NCI-H2029 (cell line): ENCODE data around the gene CYBRD1.
"Not testable (repeated sequence)": the region's sequence is repeated elsewhere in the genome, so short reads cannot be mapped to it uniquely, and the experiment has no call there.

Experiments
- DNase-seq: peaks from one replicate; lab custom pipeline; 2025; lab: John Stamatoyannopoulos, UW

Gene CYBRD1

GRCh38 chr2:171515672-171516298, 6.5 kb upstream of the CYBRD1 start:
- DNase-seq = no peak

- DNase-seq = no peak
Observed at GRCh38 chr2:171516793-171517192, 5.5 kb upstream of the CYBRD1 start.

- DNase-seq = no peak
Observed at GRCh38 chr2:171520471-171520870, 1.8 kb upstream of the CYBRD1 start.

DNA sequence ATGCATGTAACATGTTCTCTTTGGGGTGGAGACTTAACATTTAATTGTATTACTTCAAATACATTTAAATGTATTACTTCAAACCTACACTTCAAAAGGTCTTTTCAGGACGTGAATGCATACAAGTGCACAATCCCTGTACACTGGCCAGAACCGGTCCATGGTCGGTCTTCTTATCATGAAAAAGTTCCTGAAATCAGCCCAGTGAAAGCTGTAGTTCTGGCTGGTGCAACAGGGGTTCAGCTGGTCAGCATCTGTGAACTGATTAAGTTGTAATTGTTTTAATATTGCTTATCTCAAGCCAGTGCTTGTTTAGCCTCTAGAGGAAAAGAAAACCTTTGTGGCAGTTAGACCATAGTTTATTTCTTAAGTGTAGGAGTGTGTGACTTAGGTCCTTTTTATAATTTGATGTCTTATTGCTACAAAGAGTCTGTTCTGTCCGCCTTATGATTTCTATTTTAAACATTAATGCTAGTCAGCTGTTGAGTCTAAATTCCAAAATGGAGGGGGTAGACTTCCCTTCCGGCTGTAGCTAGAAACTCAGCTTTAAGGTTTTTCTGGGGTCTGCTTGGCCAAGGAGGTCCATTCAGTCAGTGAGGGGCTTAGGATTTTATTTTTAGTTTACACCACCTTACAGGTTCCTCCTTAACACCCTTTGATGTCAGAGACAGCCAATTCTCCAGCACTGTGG, 768 bp upstream of the CYBRD1 start:
- DNase-seq = no peak

DNA sequence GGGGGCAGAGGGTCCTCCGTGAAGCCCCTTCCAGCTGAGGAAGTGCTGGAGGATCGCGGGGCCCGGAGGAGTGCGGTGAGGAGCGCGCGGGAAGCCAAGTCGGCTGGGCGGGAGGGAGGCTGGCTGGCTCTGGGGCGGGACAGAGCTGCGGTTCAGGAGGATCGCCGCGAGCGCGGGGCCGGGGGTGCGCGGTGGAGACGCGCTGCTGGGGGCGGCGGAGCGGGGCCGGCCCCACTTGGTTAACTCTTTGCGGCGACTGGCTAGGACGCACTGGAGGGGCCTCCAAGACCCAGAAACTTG, 464 bp downstream of the CYBRD1 start:
- DNase-seq = no peak

DNA sequence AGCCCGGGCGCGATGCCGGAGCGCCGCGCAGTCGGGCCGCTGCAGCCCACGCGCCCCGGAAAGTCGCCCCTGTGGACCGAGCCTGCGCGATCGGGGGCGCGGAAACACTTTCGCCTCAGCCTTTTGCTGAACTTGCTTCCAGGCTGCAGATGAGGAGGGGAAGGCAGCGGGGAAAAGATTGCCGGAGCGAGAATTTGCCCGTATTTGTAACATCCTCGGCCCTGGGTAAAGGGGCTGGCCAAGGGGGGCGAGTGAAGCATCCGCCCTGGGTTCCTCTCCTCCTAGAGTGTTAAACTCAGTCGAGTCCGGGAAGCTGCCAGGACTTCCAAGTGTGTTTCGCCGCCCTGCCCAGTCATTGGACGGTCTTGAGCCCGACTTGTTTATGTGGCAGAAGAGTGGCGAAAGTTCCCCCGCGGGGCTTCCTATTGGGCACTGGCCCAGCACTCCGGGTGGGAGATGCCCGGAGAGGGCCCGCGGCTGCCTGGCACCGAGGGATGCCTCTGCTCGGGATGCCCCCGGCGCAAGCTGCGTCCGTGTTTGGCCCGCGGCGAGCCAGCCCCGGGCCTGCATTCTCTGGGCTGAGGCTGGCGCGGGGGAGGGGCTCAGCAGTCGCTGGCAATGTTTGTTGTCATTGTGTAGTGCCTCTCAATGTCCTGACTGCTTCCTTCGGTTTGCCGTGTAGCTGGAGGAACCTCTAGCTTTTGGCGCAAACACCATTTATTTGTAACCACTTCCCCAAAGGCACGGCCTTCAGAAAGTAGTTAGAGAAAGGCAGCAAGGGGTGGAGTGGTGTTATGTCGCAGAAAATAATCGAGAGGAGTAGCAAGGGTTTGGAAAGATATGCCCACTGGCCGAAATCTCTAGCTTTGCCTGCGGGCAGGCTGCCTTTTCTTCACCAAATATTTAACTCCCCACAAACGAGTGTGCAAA, 1.1 kb downstream of the CYBRD1 start:
- peak; percentile 30 for DNase-seq

GRCh38 chr2:171524018-171524401, 1.7 kb downstream of the CYBRD1 start:
- no peak for DNase-seq

DNA sequence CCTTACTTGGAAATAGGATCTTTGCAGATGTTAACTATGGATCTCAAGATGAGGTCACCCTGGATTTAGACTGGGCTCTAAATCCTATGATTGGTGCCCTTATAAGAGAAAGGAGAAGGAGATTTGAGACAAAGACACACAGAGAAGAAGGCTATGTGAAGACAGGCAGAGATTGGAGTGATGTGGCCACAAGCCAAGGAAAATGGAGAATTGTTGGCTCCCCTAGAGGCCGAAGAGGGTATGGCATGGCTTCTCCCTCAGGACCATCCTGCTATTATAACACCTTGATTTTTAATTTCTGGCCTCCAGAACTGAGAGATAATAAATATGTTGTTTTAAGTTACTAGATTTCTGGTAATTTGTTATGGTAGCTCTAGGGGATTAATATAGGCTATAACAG, 7.6 kb downstream of the CYBRD1 start:
- peak; percentile 21 for DNase-seq

DNA sequence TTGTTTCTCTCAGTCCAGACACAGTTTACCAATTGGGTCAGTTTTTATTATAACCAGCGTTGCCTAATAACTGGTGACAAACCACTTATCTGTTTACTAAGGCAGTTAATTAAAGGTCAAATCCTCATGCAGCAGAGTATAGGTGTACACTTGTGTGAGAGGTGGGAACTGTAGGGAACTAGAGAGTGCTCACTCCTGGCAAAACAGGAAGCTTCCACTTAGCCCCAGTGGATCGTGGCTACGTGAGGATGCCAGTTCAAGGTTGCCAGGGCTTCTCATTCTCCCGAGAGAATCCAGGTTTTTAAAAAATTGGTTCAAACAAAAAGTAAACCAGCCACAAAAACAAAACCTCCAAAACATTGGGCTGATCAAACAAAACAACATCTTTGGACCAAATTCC, 8.1 kb downstream of the CYBRD1 start:
- peak; percentile 17 for DNase-seq

GRCh38 chr2:171530859-171531258, 8.6 kb downstream of the CYBRD1 start:
- not testable (repeated sequence) for DNase-seq

GRCh38 chr2:171531291-171531690, 9.0 kb downstream of the CYBRD1 start:
- no peak for DNase-seq

- no peak for DNase-seq
Observed at GRCh38 chr2:171531836-171532450, 9.7 kb downstream of the CYBRD1 start.

- no peak for DNase-seq
Observed at GRCh38 chr2:171533331-171533730, 11.1 kb downstream of the CYBRD1 start.

DNA sequence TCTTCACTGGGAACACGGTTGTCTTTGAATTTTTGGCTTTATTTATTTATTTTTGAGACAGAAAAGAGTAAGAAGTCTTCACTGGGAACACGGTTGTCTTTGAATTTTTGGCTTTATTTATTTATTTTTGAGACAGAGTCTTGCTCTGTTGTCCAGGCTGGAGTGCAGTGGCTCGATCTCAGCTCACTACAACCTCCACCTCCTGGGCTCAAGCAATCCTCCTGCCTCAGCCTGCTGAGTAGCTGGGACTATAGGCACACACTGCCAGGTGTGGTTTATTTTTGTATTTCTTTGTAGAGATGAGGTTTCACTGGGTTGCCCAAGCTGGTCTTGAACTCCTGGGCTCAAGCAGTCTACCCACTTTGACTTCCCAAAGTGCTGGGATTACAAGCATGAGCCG, 13.3 kb downstream of the CYBRD1 start:
- DNase-seq = not testable (repeated sequence)

DNA sequence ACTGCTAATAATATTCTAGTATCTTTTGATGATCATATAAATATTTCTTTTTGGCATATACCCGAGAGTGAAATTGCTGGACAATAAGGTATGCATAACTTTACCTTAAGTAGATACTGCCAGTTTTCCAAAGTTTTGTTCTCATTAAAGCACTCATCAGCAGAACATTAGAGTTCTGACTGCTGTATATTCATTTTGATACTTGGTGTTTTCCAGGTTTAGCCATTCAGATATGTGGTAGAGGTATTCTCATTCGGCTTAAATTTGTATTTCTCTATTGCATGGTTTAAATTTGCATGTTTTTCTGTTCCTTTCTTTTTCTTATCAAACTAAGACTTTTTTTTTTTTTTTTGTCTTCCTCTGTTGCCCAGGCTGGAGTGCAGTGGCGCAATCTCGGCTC, 18.2 kb downstream of the CYBRD1 start:
- DNase-seq = no peak

- peak; percentile 3 for DNase-seq
Observed at GRCh38 chr2:171541202-171541887, 19.1 kb downstream of the CYBRD1 start.

DNA sequence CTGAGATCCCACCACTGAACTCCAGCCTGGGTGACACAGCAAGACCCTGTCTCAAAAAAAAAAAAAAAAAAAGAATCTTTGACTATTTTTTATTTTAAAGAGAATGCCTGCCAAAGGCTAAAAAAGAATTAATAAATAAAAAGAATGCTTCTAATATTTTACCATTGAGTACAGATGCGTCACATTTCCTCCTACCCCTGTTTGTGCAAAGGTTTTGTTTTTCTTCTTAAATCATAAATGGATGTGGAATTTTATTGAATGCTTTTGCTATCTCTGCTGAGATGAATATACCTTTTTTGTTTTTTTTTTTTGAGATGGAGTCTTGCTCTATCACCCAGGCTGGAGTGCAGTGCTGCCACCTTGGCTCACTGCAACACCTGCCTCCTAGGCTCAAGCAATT, 22.8 kb downstream of the CYBRD1 start:
- DNase-seq = no peak

GRCh38 chr2:171547256-171547655, 25.0 kb downstream of the CYBRD1 start:
- no peak for DNase-seq

DNA sequence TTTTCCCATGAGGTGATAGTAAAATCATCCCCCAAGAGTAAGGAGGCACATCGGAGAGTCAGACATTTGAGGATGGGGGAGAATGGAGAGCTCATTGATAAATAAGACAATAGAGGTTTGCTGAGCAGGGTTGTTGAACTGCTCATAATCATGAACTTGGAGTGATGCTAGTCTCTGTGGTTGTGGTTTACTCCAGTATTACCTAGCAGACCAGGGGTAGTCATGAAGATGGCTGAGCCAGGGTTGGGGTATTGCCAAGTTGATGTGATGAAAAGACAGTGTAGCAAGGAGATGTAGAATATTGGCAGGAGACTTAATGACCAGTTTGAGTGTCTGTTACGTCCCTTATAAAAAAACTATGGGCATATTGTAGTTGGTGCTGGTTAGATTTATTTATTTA, 25.4 kb downstream of the CYBRD1 start:
- DNase-seq = no peak

- DNase-seq = no peak
Observed at GRCh38 chr2:171550613-171551012, 28.3 kb downstream of the CYBRD1 start.

DNA sequence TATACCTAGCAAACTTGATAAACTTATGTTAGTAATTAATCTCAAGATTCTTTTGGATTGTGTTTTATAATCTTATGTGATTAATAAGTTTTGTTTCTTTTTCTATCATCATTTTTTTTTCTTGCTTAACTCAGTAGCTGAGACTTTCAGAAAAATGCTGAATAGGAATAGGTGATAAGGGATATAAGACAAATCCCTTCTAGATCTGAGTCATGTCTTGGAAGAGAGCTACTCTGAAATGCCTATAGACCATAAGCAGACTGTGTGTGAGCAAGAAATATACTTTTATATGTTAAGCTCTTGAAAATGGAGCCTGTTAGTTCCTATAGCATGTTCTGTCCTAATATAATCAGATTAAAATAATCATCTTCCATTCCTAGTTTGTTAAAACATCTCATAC, 29.6 kb downstream of the CYBRD1 start:
- DNase-seq = no peak

- DNase-seq = no peak
Observed at GRCh38 chr2:171553236-171553635, 31.0 kb downstream of the CYBRD1 start.
